Suprapubic skin (tissue), 4 donors: ENCODE measurements around the gene PLCL1. TPM values are rescaled to one million over a fixed set of nuclear protein-coding genes. Genes with fewer than 3 reads are reported as not detected.

Source experiments
- DNase-seq, 2 donors: peaks; one replicate each; pipeline ENCODE4 v3.0.0-alpha.2; 2019; ENCODE audit warnings: low spot score in 2 of 2
- H3K27ac ChIP-seq: fragments of 200-600 bp; sonication (generic); one replicate; pipeline ENCODE4 v1.5.1; 2019
- H3K27me3 ChIP-seq: fragments of 200-600 bp; sonication (generic); one replicate; pipeline ENCODE4 v1.5.1; 2019
- H3K36me3 ChIP-seq: fragments of 200-600 bp; sonication (generic); one replicate; pipeline ENCODE4 v1.5.1; 2019
- H3K4me1 ChIP-seq: fragments of 200-600 bp; sonication (generic); one replicate; pipeline ENCODE4 v1.5.1; 2019
- H3K4me3 ChIP-seq: fragments of 200-600 bp; sonication (generic); one replicate; pipeline ENCODE4 v1.5.1; 2019; ENCODE audit warnings: mild to moderate bottlenecking
- H3K9me3 ChIP-seq: fragments of 200-600 bp; sonication (generic); one replicate; pipeline ENCODE4 v1.5.1; 2019
- CTCF ChIP-seq, 2 donors: fragments of 200-600 bp in 1 of 2; fragments of 450-650 bp in 1 of 2; sonication (generic) in 1 of 2; IDR thresholded peaks; one replicate each; pipeline ENCODE4 v1.5.1; 2016 to 2019; ENCODE audit warnings: antibody characterized with exemption in 2 of 2, mild to moderate bottlenecking in 1 of 2, moderate library complexity in 1 of 2
- EP300 ChIP-seq: sonication (generic); formaldehyde crosslinking; IDR thresholded peaks from one replicate; pipeline ENCODE4 v1.6.1; 2017; ENCODE audit warnings: antibody characterized with exemption
- POLR2A ChIP-seq, 2 donors: fragments of 450-650 bp; IDR thresholded peaks; one replicate each; pipeline ENCODE4 v1.6.1; 2017; ENCODE audit warnings: antibody characterized with exemption in 2 of 2, mild to moderate bottlenecking in 2 of 2, moderate library complexity in 2 of 2
- POLR2AphosphoS5 ChIP-seq, 3 donors: sonication (generic); formaldehyde crosslinking; IDR thresholded peaks; one replicate each; pipeline ENCODE4 v1.6.1; 2017; ENCODE audit warnings: antibody characterized with exemption in 3 of 3
- WGBS: methylation state at CpG from one replicate; pipeline ENCODE4 v1.1.5; 2018; 5-methylcytosine and 5-hydroxymethylcytosine counted together
- total RNA-seq, 4 donors: library from RNA; depleted of rRNA; stranded (reverse); fragments of >200 nt; gene quantifications; one replicate each; pipeline ENCODE4 v1.1.0, GENCODE V29; 2016

Gene PLCL1
- total RNA-seq, 4 donors from 2014 or later, result 2.4 to 2.6 (median 2.5) TPM

DNA sequence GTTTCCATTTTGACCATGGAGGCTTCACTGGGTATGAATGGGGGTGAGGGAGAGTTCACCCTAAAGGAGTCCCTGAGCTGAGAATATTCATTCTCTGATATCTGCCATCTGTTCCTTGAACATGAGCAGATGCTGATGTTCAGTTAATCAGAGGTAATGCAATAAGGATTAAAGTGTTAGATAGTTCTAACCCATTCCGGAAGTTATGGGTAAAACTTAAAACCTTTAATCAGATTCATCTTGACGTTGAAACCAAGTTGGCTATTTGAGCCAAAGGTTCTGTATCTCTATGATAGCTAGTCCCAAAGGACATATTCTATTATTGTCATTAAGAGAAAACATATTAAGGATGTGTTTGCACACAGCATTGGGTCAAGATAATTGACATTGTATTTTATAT, 268.9 kb downstream of the PLCL1 start:
- TF ChIP-seq EP300, result no peak
- no peak for TF ChIP-seq POLR2A (IDR thresholded peaks at IDR 0.05)
- no peak for TF ChIP-seq CTCF (IDR thresholded peaks at IDR 0.05)
- no peak for TF ChIP-seq POLR2AphosphoS5 (IDR thresholded peaks at IDR 0.05)
- Histone ChIP-seq H3K27ac (no peak overlapping the region), H3K4me3 (no peak overlapping the region), H3K4me1 (no peaks in the 10 kb centered on the region), H3K27me3 (no peaks in the 10 kb centered on the region), H3K36me3 (no peaks in the 10 kb centered on the region), H3K9me3 (no peaks in the 10 kb centered on the region)
- DNase-seq, result no peak
- WGBS, result 86% methylated on average over 2 of the region's 2 CpGs

GRCh38 chr2:198077477-198077876, 273.1 kb downstream of the PLCL1 start:
- Histone ChIP-seq H3K36me3 (no peaks in the 10 kb centered on the region), H3K9me3 (no peaks in the 10 kb centered on the region), H3K27ac (no peak overlapping the region), H3K4me3 (no peak overlapping the region), H3K4me1 (no peaks in the 10 kb centered on the region), H3K27me3 (no peaks in the 10 kb centered on the region)
- WGBS, result 93% methylated on average over 1 of the region's 1 CpG
- TF ChIP-seq CTCF (IDR thresholded peaks at IDR 0.05) (no peak), POLR2AphosphoS5 (IDR thresholded peaks at IDR 0.05) (no peak), EP300 (no peak), POLR2A (IDR thresholded peaks at IDR 0.05) (no peak)
- DNase-seq, result no peak

DNA sequence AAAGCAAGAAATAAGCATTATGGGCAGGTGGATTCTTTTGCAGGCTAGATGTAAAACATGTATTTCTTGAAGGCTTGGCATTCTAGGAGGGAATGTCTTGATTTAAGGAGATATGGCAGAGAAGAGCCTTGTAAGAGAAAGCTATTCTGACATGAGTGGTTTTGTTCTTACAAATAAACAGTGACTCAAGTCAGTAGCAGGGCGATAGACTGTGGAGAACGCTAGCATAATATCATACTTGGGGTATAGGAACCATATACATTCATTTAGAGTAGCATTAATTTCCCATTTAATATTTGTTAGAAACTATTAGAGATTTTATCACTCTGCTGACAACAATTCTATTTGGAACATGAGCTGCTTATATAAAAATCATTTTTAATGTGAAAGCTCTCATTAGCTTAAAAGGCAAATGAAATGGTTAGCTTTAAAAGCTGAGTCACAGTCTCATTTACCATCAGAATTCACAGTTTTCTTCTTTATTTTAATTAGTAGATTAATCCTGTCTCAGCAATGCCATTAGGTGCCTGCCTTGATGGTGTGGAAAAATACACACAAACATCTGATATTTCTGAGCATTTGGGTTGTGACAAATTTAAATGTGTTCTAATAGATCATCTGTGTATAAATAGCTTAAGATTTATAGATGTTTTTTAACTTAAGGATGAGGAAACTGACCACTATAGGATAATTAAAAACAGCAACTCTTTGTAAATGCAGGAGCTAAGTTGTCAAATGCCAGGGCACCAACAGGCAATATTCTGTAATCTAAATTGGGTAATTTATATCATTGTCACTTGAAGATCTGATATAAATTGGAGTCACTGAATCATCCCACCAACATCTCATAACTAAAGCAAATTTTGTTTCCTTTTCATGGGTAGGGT, 276.7 kb downstream of the PLCL1 start:
- TF ChIP-seq EP300, result no peak
- TF ChIP-seq CTCF (IDR thresholded peaks at IDR 0.05), result no peak
- no peak for TF ChIP-seq POLR2AphosphoS5 (IDR thresholded peaks at IDR 0.05)
- no peak for TF ChIP-seq POLR2A (IDR thresholded peaks at IDR 0.05)
- DNase-seq, result no peak
- H3K36me3 ChIP-seq, result peaks cover 4% of the 10 kb centered on the region
- H3K4me3 ChIP-seq, result no peak overlapping the region
- no peak overlapping the region for H3K27ac ChIP-seq
- no peaks in the 10 kb centered on the region for H3K27me3 ChIP-seq
- no peaks in the 10 kb centered on the region for H3K4me1 ChIP-seq
- WGBS, result 70% methylated on average over 2 of the region's 2 CpGs
- no peaks in the 10 kb centered on the region for H3K9me3 ChIP-seq

DNA sequence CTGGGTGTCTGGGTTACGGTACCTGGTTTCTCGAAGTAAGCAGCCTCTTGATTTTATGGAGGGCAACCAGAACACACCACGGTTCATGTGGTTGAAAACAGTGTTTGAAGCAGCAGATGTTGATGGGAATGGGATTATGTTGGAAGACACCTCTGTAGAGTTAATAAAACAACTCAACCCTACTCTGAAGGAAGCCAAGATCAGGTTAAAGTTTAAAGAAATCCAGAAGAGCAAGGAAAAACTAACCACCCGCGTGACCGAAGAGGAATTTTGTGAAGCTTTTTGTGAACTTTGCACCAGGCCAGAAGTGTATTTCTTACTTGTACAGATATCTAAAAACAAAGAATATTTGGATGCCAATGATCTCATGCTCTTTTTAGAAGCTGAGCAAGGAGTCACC, 279.8 kb downstream of the PLCL1 start:
- peaks cover 4% of the 10 kb centered on the region for H3K36me3 ChIP-seq
- TF ChIP-seq CTCF (IDR thresholded peaks at IDR 0.05), result no peak
- no peak for TF ChIP-seq EP300
- no peak for TF ChIP-seq POLR2A (IDR thresholded peaks at IDR 0.05)
- no peak for TF ChIP-seq POLR2AphosphoS5 (IDR thresholded peaks at IDR 0.05)
- H3K4me3 ChIP-seq, result no peak overlapping the region
- no peaks in the 10 kb centered on the region for H3K9me3 ChIP-seq
- 93% methylated on average over 6 of the region's 6 CpGs for WGBS
- no peak for DNase-seq
- no peaks in the 10 kb centered on the region for H3K27me3 ChIP-seq
- no peaks in the 10 kb centered on the region for H3K4me1 ChIP-seq
- H3K27ac ChIP-seq, result no peak overlapping the region

GRCh38 chr2:198096002-198096401, 291.6 kb downstream of the PLCL1 start:
- no peaks in the 10 kb centered on the region for H3K27me3 ChIP-seq
- no peak overlapping the region for H3K27ac ChIP-seq
- TF ChIP-seq CTCF (IDR thresholded peaks at IDR 0.05) (no peak), EP300 (no peak), POLR2AphosphoS5 (IDR thresholded peaks at IDR 0.05) (no peak), POLR2A (IDR thresholded peaks at IDR 0.05) (no peak)
- H3K9me3 ChIP-seq, result no peaks in the 10 kb centered on the region
- no peaks in the 10 kb centered on the region for H3K36me3 ChIP-seq
- 92% methylated on average over 2 of the region's 2 CpGs for WGBS
- H3K4me1 ChIP-seq, result peaks cover 7% of the 10 kb centered on the region
- no peak for DNase-seq
- no peak overlapping the region for H3K4me3 ChIP-seq
